ENCODE results near the gene S1PR4. TPM values are rescaled to one million over a fixed set of nuclear protein-coding genes. Genes with fewer than 3 reads are reported as not detected.
"Not testable (repeated sequence)": the region's sequence is repeated elsewhere in the genome, so short reads cannot be mapped to it uniquely, and the experiment has no call there.

The S1PR4 gene
- total RNA-seq, 1 donor from 2014 or later = 22.3 TPM

DNA sequence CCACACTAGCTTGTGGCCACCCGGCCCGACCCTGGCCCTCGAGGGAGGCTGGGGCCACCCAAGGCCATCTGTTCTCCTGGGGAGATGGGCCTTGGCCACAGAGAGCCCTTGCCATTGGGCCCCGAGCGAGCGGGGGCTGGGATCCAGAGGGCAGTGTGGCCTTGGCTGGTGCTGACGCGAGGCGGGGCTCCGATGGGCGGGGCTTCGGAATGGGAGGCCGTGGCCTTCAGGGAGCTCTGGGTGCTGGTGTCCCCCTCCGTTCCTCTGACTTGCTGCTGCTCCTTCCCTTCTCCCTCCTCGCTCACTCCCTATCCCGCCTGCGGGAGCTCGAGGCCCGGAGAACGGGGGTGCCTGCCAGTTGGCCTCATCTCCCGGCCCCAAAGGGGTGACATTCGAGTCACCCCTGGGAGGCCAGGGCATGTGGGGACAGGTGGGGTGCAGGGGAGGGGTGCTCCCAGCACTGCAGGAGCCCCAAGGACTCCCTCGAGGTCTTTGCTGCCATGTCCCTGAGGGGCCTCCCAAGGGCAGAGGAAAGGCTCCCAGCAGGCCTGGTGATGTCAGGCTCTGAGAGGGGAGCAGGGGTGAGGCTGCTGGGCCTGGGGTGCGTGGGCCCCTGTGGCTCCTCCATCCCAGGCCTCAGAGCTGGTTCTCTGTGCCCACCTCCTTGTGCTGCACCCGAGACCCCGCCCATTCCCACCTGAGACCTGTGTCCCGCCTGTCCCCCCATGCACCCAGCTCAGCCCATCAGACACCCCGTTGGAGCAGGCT is 11.3 kb downstream of the S1PR4 start:
- no peak overlapping the region for H3K4me3 ChIP-seq
- peaks cover 22% of the 10 kb centered on the region for H3K4me1 ChIP-seq
- no peak for DNase-seq
- no peaks in the 10 kb centered on the region for H3K36me3 ChIP-seq
- no peak for ATAC-seq
- no peaks in the 10 kb centered on the region for H3K27me3 ChIP-seq
- H3K27ac ChIP-seq = no peak overlapping the region
- intact Hi-C loops (cut with DNase I) = no loop called here
- H3K9me3 ChIP-seq = no peaks in the 10 kb centered on the region
- TF ChIP-seq, protein P1, sequence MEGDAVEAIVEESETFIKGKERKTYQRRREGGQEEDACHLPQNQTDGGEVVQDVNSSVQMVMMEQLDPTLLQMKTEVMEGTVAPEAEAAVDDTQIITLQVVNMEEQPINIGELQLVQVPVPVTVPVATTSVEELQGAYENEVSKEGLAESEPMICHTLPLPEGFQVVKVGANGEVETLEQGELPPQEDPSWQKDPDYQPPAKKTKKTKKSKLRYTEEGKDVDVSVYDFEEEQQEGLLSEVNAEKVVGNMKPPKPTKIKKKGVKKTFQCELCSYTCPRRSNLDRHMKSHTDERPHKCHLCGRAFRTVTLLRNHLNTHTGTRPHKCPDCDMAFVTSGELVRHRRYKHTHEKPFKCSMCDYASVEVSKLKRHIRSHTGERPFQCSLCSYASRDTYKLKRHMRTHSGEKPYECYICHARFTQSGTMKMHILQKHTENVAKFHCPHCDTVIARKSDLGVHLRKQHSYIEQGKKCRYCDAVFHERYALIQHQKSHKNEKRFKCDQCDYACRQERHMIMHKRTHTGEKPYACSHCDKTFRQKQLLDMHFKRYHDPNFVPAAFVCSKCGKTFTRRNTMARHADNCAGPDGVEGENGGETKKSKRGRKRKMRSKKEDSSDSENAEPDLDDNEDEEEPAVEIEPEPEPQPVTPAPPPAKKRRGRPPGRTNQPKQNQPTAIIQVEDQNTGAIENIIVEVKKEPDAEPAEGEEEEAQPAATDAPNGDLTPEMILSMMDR (IDR thresholded peaks at IDR 0.05) = no peak

DNA sequence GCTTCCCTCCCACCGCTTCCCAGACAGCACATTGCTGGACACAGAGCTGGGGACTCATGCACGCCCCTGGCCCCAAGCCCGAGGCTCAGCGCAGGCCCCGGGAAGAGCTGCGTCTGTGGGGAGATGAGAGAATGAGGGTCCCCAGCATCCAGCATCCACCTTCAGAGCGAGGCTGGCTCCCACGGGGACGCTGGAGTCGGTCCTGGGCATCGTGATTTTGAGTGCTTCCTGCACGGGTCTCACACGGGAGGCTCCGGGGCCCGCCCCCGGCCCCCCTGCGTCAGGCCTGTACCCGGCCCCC is 11.9 kb downstream of the S1PR4 start:
- intact Hi-C loops (cut with DNase I) = no loop called here
- H3K4me1 ChIP-seq = peaks cover 19% of the 10 kb centered on the region
- no peak for ATAC-seq
- H3K27me3 ChIP-seq = no peaks in the 10 kb centered on the region
- TF ChIP-seq, protein P1 (IDR thresholded peaks at IDR 0.05) = no peak
- H3K27ac ChIP-seq = no peak overlapping the region
- no peak for DNase-seq
- H3K4me3 ChIP-seq = no peak overlapping the region
- no peaks in the 10 kb centered on the region for H3K36me3 ChIP-seq
- H3K9me3 ChIP-seq = no peaks in the 10 kb centered on the region

DNA sequence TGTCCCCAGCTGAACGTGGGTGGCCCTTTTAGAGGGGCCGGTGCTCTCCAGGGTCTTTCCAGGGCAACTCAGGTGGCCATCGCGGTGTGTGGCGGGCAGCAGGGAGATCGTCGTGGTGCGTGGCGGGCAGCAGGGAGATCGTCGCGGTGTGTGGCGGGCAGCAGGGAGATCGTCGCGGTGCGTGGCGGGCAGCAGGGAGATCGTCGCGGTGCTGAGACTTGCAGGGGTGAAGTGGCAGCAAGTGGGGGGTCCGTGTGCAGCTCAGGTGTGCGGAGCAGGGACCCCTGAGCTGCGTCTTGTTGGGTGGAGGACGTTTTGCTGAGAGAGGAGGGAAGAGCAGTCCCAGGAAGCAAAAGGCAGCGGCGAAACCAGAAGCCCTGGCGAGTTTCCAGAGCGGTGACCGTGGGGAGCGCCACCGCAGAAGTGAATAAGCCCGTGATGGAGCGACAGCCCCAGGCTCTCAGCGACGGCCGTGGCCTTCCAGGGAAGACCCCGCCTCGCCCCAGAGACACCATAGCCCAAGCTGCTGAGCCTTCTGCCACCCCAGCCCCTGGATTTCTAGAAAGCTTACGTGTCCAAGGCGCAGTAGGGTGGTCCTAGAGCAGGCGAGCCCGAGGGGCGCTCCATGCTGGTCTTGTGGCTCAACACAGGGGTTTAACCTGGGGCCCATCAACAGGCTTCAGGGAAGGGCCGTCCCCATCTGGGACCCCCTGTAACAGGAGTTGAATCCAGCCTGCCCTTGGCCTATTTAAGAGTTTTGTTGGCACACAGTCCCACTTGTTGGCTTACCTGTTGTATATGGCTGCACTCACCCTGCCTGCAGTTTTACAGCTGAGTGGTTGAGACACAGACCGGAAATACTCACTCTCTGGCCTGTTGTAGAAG is 12.6 kb downstream of the S1PR4 start:
- no peak overlapping the region for H3K27ac ChIP-seq
- intact Hi-C loops (cut with DNase I) = no loop called here
- peaks cover 19% of the 10 kb centered on the region for H3K4me1 ChIP-seq
- no peaks in the 10 kb centered on the region for H3K9me3 ChIP-seq
- peaks cover 6% of the 10 kb centered on the region for H3K36me3 ChIP-seq
- ATAC-seq (no peak), DNase-seq (no peak)
- H3K27me3 ChIP-seq = no peaks in the 10 kb centered on the region
- no peak overlapping the region for H3K4me3 ChIP-seq
- TF ChIP-seq, protein P1 (IDR thresholded peaks at IDR 0.05) = no peak

DNA sequence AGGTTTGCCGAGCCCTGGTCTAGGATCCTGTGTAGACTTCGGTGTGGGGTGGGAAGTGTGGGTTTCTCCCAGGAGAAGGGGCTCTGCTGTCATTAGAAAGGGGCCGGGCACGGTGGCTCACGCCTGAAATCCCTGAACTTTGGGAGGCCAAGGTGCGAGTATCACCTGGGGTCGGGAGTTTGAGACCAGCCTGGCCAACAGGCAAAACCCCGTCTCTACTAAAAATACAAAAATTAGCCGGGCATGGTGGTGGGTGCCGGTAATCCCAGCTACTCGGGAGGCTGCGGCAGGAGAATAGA is 13.2 kb downstream of the S1PR4 start:
- Histone ChIP-seq H3K36me3 (peaks cover 10% of the 10 kb centered on the region), H3K4me1 (peaks cover 16% of the 10 kb centered on the region)
- H3K4me3 ChIP-seq; intact Hi-C loops (cut with DNase I); H3K9me3 ChIP-seq; H3K27me3 ChIP-seq; ATAC-seq; H3K27ac ChIP-seq; DNase-seq: not testable (repeated sequence)

DNA sequence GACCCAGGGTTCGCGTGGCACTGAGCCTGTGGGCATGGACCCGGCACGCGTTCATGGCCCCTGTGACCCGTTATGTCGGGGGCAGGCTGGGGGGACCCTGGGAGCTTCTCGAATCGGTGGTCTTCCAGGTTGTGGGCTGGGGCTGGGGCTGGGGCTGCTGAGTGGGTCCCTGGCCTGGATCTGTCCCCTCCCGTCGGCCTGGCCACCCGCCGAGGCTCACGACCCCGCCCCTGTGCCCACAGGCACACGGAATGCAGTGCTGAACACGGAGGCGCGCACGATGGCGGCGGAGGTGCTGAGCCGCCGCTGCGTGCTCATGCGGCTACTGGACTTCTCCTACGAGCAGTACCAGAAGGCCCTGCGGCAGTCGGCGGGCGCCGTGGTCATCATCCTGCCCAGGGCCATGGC is 13.7 kb downstream of the S1PR4 start:
- no peak for ATAC-seq
- no peak for DNase-seq

DNA sequence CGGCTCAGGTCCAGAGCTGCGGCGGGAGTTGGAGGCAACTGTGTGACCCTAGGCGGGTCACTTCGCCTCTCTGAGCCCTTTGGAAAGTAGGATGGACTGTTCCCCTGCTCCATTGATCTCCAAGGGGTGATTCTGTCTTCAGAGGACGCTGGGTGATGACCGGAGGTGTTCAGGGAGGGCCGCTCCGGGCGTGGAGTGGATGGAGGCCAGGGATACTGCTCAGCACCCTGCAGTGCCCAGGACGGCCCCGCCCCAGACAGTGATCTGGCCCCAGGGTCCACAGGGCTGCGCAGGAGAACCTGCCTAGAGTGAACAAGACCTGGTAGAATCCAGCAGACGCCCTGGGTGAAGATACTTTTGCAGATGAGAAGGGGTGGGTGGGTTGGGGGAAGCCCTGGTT is 14.1 kb downstream of the S1PR4 start:
- intact Hi-C loops (cut with DNase I) = no loop called here
- TF ChIP-seq, protein P1 (IDR thresholded peaks at IDR 0.05) = no peak
- peaks cover 10% of the 10 kb centered on the region for H3K36me3 ChIP-seq

More for the DNA sequence above, 13.7 kb downstream of the S1PR4 start:
- Histone ChIP-seq H3K9me3 (no peaks in the 10 kb centered on the region), H3K4me1 (peaks cover 11% of the 10 kb centered on the region), H3K27me3 (no peaks in the 10 kb centered on the region), H3K36me3 (peaks cover 10% of the 10 kb centered on the region), H3K27ac (no peak overlapping the region), H3K4me3 (no peak overlapping the region)
- TF ChIP-seq, protein P1 (IDR thresholded peaks at IDR 0.05) = no peak
- intact Hi-C loops (cut with DNase I) = no loop called here

More for the DNA sequence above, 14.1 kb downstream of the S1PR4 start:
- ATAC-seq (no peak), DNase-seq (no peak)
- H3K9me3 ChIP-seq = no peaks in the 10 kb centered on the region
- H3K27ac ChIP-seq = no peak overlapping the region
- H3K4me1 ChIP-seq = peaks cover 6% of the 10 kb centered on the region
- no peaks in the 10 kb centered on the region for H3K27me3 ChIP-seq
- no peak overlapping the region for H3K4me3 ChIP-seq
